Activated naive CD4-positive, alpha-beta T cell treated with anti-CD3 and anti-CD28 coated beads for 36 hours (primary cell): Measurements from ENCODE around the gene MOAP1. TPM values are rescaled to one million over a fixed set of nuclear protein-coding genes. Genes with fewer than 3 reads are reported as not detected.
"Not testable (repeated sequence)": the region's sequence is repeated elsewhere in the genome, so short reads cannot be mapped to it uniquely, and the experiment has no call there.

Source experiments
- CTCF ChIA-PET: fragments of 350-600 bp; sonication (Branson Sonifier 250); formaldehyde crosslinking; loops from one replicate; lab custom pipeline; 2021; ENCODE audit warnings: antibody characterized with exemption; lab: Charles Lee
- DNase-seq: peaks from one replicate; pipeline ENCODE4 v3.0.0-alpha.2; 2020
- H3K27ac Mint-ChIP-seq: one replicate; pipeline ENCODE4 v1.8.0; 2021; ENCODE audit warnings: mild to moderate bottlenecking, mixed read lengths
- H3K27me3 Mint-ChIP-seq: one replicate; pipeline ENCODE4 v1.8.0; 2021; ENCODE audit warnings: low read depth, mixed read lengths
- H3K36me3 Mint-ChIP-seq: one replicate; pipeline ENCODE4 v1.8.0; 2021; ENCODE audit warnings: low read depth, mixed read lengths
- H3K4me1 Mint-ChIP-seq: one replicate; pipeline ENCODE4 v1.8.0; 2021; ENCODE audit warnings: low read depth, mixed read lengths
- H3K4me3 Mint-ChIP-seq: one replicate; pipeline ENCODE4 v1.8.0; 2021; ENCODE audit warnings: mild to moderate bottlenecking, moderate library complexity, mixed read lengths
- H3K9me3 Mint-ChIP-seq: one replicate; pipeline ENCODE4 v1.8.0; 2021; ENCODE audit warnings: mixed read lengths
- intact Hi-C: fragments of 100-400 bp; cut with micrococcal nuclease; formaldehyde crosslinking; loops from one replicate; pipeline ENCODE4 v1.15.1; 2023
- total RNA-seq, 2 experiments: library from RNA; stranded (reverse); gene quantifications; one replicate each; pipeline ENCODE4 v1.2.3, GENCODE V29; 2021

Gene MOAP1
- total RNA-seq, 2 experiments from 2014 or later = 11.9 to 13.1 TPM

GRCh38 chr14:93159625-93160352, 24.9 kb downstream of the MOAP1 start:
- H3K27ac Mint-ChIP-seq, H3K9me3 Mint-ChIP-seq, H3K4me3 Mint-ChIP-seq, H3K36me3 Mint-ChIP-seq, intact Hi-C loops, H3K27me3 Mint-ChIP-seq, DNase-seq, H3K4me1 Mint-ChIP-seq: not testable (repeated sequence)
- CTCF ChIA-PET = interaction anchor here (0.7 to 2.1 kb wide), 4 partner anchors 18 to 148 kb away, joined by 3 to 9 read pairs (median 3); no protein-coding TSS in a partner anchor

DNA sequence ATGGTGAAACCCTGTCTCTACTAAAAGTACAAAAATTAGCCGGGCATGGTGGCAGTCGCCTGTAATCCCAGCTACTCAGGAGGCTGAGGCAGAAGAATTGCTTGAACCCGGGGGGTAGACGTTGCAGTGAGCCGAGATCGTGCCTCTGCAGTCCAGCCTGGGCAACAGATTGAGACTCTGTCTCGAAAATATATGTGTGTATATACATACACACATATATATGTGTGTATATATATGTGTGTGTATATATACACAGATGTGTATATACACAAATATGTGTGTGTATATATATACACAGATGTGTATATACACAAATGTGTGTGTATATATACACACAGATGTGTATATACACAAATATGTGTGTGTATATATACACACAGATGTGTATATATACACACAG, 26.3 kb downstream of the MOAP1 start:
- CTCF ChIA-PET, H3K36me3 Mint-ChIP-seq, H3K9me3 Mint-ChIP-seq, H3K4me3 Mint-ChIP-seq, H3K27me3 Mint-ChIP-seq, H3K4me1 Mint-ChIP-seq, H3K27ac Mint-ChIP-seq, intact Hi-C loops, DNase-seq: not testable (repeated sequence)

DNA sequence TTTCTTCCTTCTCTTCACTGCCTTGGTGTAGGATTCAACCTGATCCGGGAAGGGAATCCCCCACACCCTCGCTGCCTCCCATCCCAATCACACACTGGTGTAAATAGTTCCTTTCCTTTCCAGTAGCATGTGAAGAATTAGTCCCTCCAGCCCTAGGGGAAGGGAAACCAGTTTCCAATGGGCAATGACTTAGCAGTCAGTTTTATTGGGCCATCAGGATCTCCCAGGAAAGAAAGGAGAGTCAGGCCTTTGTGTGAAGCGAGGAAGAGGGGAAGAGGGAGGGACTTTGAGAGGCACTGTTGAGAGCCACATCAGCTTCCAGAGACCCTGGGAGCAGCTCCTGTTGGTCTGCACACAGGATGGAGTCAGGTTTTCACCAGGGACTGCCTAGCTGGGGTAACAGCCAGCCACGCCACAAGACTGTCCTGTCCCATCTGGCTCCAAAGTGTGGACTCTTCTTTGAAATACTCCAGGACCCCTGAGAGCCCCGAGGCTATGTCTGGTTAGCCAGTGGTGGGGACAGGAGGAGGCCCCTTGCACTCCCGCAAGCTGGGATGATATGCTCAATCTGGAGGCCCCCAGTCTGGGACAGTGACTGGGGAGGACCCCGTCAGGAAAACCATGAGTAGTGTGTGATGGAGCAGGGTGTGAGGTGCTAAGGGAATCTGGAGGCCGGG, 27.9 kb downstream of the MOAP1 start:
- DNase-seq = no peak
- no peaks in the 10 kb centered on the region for H3K9me3 Mint-ChIP-seq
- intact Hi-C loops = no loop called here
- no peaks in the 10 kb centered on the region for H3K36me3 Mint-ChIP-seq
- H3K4me3 Mint-ChIP-seq = no peak overlapping the region
- no peaks in the 10 kb centered on the region for H3K27me3 Mint-ChIP-seq
- CTCF ChIA-PET = no interaction called here
- no peaks in the 10 kb centered on the region for H3K4me1 Mint-ChIP-seq
- no peak overlapping the region for H3K27ac Mint-ChIP-seq

- no peaks in the 10 kb centered on the region for H3K36me3 Mint-ChIP-seq
- CTCF ChIA-PET = interaction anchor here (0.7 kb wide), 1 partner anchor 16 kb away, joined by 3 read pairs; no protein-coding TSS in a partner anchor
- peaks cover 4% of the 10 kb centered on the region for H3K4me1 Mint-ChIP-seq
- H3K27ac Mint-ChIP-seq = no peak overlapping the region
- H3K27me3 Mint-ChIP-seq = no peaks in the 10 kb centered on the region
- H3K9me3 Mint-ChIP-seq = no peaks in the 10 kb centered on the region
- intact Hi-C loops = no loop called here
- H3K4me3 Mint-ChIP-seq = no peak overlapping the region
- no peak for DNase-seq
These were observed 29.0 kb downstream of the MOAP1 start for GRCh38 chr14:93155667-93156066.

GRCh38 chr14:93153121-93153520, 31.6 kb downstream of the MOAP1 start:
- no peaks in the 10 kb centered on the region for H3K27me3 Mint-ChIP-seq
- peaks cover 7% of the 10 kb centered on the region for H3K4me1 Mint-ChIP-seq
- no peak for DNase-seq
- no peaks in the 10 kb centered on the region for H3K9me3 Mint-ChIP-seq
- H3K27ac Mint-ChIP-seq = no peak overlapping the region
- H3K36me3 Mint-ChIP-seq = no peaks in the 10 kb centered on the region
- CTCF ChIA-PET = no interaction called here
- intact Hi-C loops = no loop called here
- no peak overlapping the region for H3K4me3 Mint-ChIP-seq

- H3K4me1 Mint-ChIP-seq = peaks cover 7% of the 10 kb centered on the region
- intact Hi-C loops = no loop called here
- CTCF ChIA-PET = no interaction called here
- no peaks in the 10 kb centered on the region for H3K36me3 Mint-ChIP-seq
- H3K4me3 Mint-ChIP-seq = no peak overlapping the region
- H3K9me3 Mint-ChIP-seq = no peaks in the 10 kb centered on the region
- no peak for DNase-seq
- H3K27me3 Mint-ChIP-seq = no peaks in the 10 kb centered on the region
- H3K27ac Mint-ChIP-seq = no peak overlapping the region
These were observed 34.2 kb downstream of the MOAP1 start for GRCh38 chr14:93150227-93151208.

DNA sequence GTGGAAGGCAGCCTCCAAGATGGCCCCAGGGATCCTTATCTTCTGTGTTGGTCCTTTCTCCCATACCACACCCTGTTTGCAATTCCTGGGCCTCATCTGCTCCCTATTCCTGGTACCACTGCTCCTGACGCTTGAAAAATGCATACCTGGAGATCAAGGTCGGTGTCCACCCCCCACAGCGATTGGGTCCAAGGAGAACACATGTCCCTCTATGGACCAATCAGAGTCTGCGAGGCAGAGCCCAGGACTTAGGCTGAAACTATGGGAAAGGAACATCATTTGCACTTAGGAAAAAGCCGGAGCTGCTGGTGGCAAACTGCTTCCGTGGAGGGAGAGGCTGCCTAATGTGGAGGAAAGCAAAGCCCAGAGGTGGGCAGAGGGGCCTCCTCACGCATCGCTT, 35.7 kb downstream of the MOAP1 start:
- intact Hi-C loops = no loop called here

GRCh38 chr14:93146119-93146518, 38.6 kb downstream of the MOAP1 start:
- H3K27me3 Mint-ChIP-seq = no peaks in the 10 kb centered on the region
- H3K4me3 Mint-ChIP-seq = no peak overlapping the region
- H3K9me3 Mint-ChIP-seq = no peaks in the 10 kb centered on the region
- CTCF ChIA-PET = interaction anchor here (1.0 to 2.0 kb wide), 4 partner anchors 14 to 194 kb away, joined by 3 to 6 read pairs (median 4); no protein-coding TSS in a partner anchor
- no peak overlapping the region for H3K27ac Mint-ChIP-seq
- peaks cover 5% of the 10 kb centered on the region for H3K4me1 Mint-ChIP-seq
- no peaks in the 10 kb centered on the region for H3K36me3 Mint-ChIP-seq
- intact Hi-C loops = no loop called here
- no peak for DNase-seq

More for the DNA sequence above, 35.7 kb downstream of the MOAP1 start:
- no peaks in the 10 kb centered on the region for H3K9me3 Mint-ChIP-seq
- peaks cover 7% of the 10 kb centered on the region for H3K4me1 Mint-ChIP-seq
- H3K27me3 Mint-ChIP-seq = no peaks in the 10 kb centered on the region
- no peaks in the 10 kb centered on the region for H3K36me3 Mint-ChIP-seq
- no peak overlapping the region for H3K4me3 Mint-ChIP-seq
- no peak for DNase-seq
- H3K27ac Mint-ChIP-seq = no peak overlapping the region
- CTCF ChIA-PET = no interaction called here

GRCh38 chr14:93142854-93143652, 41.6 kb downstream of the MOAP1 start:
- CTCF ChIA-PET = interaction anchor here (0.6 to 3.2 kb wide), 4 partner anchors 12 to 54 kb away, joined by 3 to 14 read pairs (median 4); no protein-coding TSS in a partner anchor
- no peaks in the 10 kb centered on the region for H3K27me3 Mint-ChIP-seq
- peaks cover 2% of the 10 kb centered on the region for H3K4me1 Mint-ChIP-seq
- intact Hi-C loops = no loop called here
- no peaks in the 10 kb centered on the region for H3K9me3 Mint-ChIP-seq
- DNase-seq = no peak
- H3K4me3 Mint-ChIP-seq = no peak overlapping the region
- H3K36me3 Mint-ChIP-seq = no peaks in the 10 kb centered on the region
- H3K27ac Mint-ChIP-seq = no peak overlapping the region

DNA sequence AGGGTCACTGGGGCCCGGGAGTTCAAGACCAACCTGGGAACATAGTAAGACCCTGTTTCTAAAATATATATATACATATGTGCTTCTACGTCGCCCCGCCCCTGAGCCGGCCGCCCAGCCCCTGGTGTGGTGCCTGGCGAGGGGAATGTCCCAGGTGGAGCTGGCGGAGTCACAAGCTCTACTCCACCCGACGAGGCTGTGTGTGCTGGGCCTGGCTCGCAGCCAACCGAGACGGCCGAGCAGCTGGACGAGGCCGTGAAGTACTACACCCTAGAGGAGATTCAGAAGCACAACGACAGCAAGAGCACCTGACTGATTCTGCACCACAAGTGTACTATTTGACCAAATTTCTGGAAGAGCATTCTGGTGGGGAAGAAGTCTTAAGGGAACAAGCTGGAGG, 46.8 kb downstream of the MOAP1 start:
- intact Hi-C loops = loop anchor here (2.0 kb wide), 1 partner anchor 103 kb away; no protein-coding TSS in a partner anchor

GRCh38 chr14:93136508-93136907, 48.2 kb downstream of the MOAP1 start:
- intact Hi-C loops = not testable (repeated sequence)

More for the DNA sequence above, 46.8 kb downstream of the MOAP1 start:
- no peak overlapping the region for H3K27ac Mint-ChIP-seq
- peaks cover 2% of the 10 kb centered on the region for H3K4me1 Mint-ChIP-seq
- no peaks in the 10 kb centered on the region for H3K9me3 Mint-ChIP-seq
- no peak for DNase-seq
- no peak overlapping the region for H3K4me3 Mint-ChIP-seq
- CTCF ChIA-PET = interaction anchor here (0.8 to 3.9 kb wide), 7 partner anchors 21 to 186 kb away, joined by 3 to 53 read pairs (median 6); no protein-coding TSS in a partner anchor
- no peaks in the 10 kb centered on the region for H3K36me3 Mint-ChIP-seq
- H3K27me3 Mint-ChIP-seq = no peaks in the 10 kb centered on the region

More at GRCh38 chr14:93136508-93136907, 48.2 kb downstream of the MOAP1 start:
- H3K9me3 Mint-ChIP-seq, H3K36me3 Mint-ChIP-seq, DNase-seq, H3K4me3 Mint-ChIP-seq, H3K27me3 Mint-ChIP-seq, H3K4me1 Mint-ChIP-seq, H3K27ac Mint-ChIP-seq: not testable (repeated sequence)
- CTCF ChIA-PET = interaction anchor here (3.9 kb wide), 1 partner anchor 23 kb away, joined by 53 read pairs; no protein-coding TSS in a partner anchor
